Colon (tissue), 2 donors: Measurements from ENCODE around the gene IRF3.

Source experiments
- FAIRE-seq: peaks from 2 replicates; lab custom pipeline; 2012; peaks lifted over from hg19 to GRCh38; lab: Jason Lieb, UNC
- donor health status: control.
- donor health status: control.

The IRF3 gene

DNA sequence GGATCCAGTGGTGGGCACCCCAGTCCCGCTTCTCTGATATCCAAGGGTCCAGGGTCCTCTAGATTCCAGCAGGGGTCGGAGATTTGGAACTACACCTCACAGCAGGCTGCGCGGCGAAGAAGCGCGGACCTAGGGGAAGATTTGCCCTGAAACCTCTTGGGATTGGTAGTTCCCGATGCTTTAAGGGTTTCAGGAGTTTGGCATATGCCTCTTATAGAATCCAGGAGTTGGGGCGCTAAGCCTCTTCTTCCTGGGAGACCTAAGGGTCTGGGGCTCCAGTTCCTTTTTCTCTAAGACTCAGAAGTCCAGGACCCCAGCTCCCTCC lies 425 bp upstream of the IRF3 start:
- FAIRE-seq: no peak

DNA sequence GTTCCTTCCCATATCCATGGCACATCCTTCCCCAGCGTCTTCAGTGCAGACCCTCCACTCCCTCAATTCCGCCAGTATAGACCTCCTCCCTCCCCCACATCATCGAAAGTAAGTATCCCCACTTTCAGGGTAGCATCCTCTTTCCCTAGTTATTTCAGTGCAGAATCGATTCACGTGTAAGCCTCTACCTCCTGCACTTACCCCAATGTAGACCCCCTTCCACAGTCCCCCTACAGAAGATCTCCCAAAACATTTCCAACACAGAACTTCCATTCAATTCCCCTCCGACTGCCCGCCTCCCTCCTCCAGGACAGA lies 664 bp downstream of the IRF3 start:
- no peak for FAIRE-seq

DNA sequence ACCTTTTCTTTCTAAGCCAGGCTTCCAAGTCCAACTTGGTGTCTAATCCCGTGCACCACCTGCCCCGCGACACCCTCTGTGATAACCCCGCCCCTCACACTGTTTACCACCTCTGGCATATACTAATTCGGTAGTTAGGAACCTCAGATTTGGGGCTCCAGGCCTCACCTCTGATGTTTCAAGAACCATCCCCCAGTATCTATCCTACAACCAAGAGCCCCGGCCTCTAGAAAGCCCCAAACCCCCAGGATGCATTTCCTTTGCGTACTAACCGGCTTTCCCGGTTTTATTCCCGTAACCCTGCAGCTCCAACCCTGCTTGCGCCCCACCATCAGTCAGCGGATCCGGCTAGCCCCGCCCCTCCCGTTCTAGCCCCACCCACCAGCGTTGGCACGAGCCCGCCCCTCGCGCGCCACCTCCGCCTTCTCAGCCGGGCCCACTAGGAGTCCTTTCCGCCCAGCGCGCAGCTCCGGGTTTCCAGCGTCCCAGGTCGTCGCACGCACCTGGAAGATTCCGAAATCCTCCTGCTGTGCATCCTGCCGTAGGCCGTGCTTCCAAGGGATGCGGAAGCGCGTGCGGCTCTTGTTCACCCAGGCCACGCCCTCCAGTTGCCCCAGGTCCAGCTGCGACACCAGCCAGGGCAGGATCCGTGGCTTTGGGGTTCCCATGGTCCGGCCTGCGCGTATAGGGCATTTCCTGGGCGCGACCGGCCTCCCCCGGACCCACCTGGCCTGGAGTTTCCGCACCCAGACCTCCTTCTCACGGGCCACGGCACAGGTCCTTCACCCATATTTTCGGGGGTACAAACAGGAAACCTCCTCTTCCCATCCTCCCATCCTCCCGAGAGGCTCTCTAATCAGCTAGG lies 1.3 kb downstream of the IRF3 start:
- no peak for FAIRE-seq

DNA sequence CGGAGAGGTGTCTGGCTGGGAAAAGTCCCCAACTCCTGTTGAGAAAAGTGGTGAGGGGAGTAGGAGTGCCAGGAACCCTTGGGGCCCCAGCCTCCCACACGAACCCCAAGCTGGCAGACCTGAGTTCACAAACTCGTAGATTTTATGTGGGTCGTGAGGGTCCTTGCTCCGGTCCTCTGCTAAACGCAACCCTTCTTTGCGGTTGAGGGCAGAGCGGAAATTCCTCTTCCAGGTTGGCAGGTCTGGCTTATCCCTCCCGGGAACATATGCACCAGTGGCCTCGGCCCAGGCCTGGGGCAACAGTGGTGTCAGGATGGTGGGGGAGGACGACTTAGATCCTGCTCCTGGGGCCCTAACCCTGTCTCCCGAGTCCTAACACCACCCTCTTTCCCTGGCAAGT lies 2.4 kb downstream of the IRF3 start:
- FAIRE-seq: no peak

DNA sequence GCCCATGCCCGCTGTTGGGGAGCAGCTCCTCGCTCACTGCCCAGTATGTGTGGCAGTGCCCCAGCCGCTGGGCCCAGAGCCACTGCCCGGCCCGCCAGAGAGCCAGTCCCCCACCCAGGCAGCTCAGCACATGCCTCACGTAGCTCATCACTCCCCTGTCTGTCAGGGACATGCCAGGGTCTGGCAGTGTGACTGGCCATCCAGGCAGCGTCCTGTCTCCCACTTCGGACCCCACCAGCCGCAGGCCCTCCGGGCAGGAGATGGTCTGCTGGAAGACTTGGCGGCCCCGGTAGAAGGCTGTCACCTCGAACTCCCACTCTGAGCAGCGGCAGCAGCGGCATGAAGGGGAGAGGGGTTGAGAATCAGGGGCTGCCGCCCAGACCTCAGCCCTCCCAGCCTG lies 3.6 kb downstream of the IRF3 start:
- FAIRE-seq: no peak

DNA sequence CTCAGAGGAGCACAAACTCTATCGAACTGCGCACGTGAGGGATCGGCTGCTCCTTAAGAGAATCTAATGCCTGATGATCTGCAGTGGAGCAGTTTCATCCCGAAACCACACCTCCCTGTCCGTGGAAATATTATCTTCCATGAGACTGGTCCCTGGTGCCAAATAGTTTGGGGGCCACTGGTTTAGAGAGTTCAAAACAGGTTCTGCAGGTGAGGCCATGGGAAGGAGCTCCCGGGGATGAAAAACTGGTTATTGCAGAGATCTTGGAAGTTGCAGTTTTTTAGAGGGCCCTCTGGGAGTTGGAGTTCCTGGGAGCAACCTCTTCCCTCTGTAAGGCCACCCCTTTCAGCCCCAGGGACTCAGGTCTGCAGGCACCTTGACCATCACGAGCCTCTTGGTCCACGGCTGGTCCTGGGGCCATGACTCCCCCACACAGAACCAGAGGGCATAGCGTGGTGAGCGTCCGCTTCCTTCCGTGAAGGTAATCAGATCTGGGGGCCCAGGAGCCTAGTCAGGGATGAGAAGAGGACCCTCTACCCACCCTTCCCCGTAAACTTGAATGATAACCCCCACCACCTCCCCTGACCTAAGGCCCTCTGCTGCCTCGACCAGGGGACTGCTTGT lies 5.2 kb downstream of the IRF3 start:
- no peak for FAIRE-seq

DNA sequence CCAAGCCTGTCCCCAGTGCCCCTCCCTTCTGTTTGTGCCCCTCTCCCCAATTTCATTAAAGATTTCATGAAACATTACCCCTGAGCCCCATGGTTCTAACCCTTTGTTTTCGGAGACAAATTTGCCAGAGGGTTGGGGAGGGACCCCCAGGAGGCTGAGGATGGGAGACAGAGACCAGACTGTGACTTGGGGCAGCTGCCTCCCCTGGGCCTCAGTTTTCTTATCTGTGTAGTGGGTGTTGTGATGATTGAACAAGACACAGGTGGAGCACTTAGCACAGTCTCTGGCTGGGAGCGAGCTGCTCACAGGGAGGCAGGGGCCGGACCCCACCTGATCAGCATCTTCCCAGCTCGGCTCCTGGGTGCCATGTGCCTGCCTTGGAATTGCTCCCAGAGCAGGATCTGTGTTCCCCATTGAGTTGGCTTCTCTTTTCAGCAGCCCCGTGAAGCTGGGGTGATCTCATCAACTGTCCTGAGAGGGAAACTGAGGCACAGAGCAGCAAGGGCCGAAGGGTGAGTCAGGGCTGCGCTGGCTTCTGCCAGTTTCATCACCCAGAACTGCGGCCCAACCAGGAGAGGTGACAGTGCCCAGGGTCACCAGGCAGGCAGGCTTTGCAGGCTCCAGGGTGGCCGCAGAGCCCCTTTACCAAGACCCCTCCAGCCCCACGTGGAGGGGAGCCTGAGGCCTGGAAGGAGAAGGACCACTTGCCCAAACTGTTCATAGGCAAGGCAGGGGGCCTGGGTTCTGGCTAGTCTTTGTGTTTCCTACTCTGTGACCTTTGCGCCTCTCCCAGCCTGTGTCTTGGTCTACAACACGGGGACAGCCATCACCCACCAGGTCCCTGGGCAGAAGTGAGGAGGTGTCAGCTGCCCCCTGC lies 6.9 kb downstream of the IRF3 start:
- FAIRE-seq: no peak

DNA sequence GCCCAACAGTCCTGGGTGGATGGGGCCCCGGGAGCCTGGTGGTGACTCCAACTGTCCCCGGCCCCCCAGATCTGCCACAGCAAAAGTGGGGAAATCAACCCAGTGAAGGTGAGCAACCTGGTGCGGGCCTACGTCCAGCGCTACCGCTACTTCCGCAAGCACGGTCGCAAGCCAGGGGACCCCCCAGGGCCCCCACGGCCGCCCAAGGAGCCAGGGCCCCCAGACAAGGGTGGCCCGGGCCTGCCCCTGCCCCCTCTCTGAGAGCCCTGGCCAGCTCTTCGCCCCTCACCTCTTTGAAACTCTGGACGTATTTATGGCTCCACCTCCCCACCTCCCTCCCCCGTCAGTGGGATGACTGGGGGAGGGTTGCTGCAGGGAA lies 7.5 kb downstream of the IRF3 start:
- no peak for FAIRE-seq

DNA sequence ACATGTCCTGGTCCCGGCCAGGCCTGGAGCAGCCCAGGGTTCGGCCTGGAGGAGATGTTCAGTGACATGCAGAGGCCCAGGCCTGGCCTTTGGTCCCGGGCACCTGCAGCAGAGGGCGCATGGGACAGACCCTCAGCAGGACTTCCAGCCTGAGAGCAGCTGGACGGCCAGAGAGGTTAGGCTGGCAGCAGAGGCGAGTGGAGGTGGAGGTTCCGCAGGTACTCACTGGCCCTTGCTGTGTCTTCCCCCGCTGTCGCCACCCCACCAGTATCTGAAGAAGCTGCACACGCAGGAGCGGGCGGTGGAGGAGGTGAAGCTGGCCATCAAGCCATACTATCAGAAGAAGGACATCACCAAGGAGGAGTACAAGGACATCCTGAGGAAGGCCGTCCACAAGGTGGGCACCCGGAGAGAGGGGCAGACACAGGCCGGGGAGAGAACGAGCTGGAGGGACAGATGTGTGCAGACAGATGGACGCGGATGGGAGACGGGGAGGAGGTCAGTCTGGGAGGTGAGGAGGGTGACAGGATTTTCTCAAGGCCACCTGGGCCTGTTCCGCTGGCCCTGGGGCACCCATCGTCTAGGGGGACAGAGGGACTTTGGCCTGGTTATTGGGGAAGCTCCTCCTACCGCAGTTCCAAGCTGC lies 8.0 kb downstream of the IRF3 start:
- no peak for FAIRE-seq

DNA sequence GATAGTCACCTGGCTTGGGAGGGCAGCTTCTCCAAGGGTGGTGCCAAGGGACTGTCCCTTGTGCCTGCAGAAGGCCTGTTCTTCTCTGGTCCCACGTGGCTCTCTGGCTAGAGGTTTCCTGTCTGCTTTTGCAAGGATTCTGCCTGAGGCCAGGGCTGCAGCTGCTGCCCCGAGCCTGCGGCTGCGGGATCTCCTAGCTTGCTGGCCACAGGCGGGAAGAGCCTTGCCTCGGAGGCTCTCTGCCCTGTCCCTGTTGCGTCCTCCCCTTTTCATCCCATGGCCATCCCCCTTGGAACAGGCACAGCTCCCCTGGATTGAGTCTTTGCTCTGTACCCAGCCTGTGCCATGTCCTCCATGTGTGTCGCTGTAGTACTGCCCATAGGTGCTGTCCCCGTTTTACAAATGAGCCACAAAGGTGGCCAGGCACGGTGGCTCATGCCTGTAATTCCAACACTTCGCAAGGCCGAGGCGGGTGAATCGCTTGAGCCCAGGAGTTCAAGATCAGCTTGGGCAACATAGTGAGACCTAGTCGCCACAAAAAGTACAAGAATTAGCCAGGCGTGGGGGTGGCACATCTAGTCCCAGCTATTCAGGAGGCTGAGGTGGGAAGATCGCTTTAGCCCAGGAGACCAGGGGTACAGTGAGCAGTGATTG lies 9.1 kb downstream of the IRF3 start:
- FAIRE-seq: no peak

DNA sequence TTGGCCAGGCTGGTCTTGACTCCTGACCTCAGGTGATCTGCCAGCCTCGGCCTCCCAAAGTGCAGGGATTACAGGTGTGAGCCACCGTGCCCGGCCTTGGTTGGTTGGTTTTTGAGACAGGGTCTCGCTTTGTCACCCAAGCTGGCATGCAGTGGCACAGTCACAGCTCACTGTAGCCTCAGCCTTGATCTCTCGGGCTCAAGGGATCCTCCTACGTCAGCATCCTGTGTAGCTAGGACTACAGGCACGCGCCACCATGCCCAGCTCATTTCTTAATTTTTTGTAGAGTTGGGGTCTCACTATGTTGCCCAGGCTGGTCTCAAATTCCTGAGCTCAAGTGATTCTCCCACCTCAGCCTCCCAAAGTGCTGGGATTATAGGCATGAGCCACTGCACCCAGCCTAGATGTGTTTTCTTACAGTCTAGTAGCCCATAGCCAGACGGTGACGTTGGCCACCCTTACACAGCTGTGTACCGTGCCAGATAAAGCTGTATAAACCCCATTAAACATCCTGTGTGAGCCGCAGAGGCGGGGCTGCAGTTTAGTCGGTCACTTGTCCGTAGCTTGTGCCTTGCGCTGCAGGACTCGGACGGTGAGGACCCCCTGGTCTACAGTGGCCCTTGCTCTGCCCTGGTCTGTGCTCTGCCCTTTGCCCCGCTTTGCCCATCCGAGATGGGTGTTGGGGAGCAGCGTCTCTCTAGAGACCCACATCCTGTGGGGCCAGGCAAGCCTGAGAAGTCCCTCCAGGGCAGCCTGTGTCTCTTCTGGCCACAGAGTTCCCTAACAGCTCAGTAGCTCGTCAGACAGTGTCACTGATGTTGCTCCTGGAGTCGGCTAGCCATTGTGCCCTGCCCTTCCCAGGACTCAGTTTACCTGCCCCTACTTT lies 9.8 kb downstream of the IRF3 start:
- no peak for FAIRE-seq

DNA sequence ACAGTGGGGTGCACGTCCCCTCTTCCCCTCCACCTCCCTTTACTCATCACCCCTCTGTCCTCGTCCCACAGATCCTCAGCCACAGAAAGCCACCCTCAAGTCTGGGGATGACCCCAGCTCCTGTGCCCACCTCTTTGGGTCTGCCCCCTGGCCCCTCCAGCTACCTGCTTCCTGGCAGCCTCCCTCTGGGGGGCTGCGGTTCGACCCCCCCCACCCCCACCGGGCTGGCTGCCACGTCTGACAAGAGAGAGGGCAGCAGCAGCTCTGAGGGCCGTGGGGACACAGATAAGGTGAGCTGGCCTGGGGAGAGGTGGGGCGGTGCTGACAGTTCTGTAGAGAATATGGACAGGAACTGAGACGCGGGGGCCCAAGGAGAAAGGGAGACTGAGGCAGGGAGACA lies 11.1 kb downstream of the IRF3 start:
- FAIRE-seq: no peak

DNA sequence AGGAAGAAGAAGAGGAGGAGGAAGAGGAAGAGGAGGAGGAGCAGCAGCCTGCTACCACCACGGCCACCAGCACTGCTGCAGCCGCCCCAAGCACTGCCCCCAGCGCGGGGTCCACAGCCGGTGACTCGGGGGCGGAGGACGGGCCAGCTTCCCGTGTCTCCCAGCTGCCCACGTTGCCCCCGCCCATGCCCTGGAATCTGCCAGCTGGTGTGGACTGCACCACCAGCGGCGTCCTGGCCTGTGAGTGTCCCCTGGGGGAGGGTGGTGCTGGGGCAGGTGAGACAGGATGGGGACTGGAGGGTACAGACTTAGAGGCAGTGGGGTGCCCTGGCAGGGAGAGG lies 12.2 kb downstream of the IRF3 start:
- no peak for FAIRE-seq

DNA sequence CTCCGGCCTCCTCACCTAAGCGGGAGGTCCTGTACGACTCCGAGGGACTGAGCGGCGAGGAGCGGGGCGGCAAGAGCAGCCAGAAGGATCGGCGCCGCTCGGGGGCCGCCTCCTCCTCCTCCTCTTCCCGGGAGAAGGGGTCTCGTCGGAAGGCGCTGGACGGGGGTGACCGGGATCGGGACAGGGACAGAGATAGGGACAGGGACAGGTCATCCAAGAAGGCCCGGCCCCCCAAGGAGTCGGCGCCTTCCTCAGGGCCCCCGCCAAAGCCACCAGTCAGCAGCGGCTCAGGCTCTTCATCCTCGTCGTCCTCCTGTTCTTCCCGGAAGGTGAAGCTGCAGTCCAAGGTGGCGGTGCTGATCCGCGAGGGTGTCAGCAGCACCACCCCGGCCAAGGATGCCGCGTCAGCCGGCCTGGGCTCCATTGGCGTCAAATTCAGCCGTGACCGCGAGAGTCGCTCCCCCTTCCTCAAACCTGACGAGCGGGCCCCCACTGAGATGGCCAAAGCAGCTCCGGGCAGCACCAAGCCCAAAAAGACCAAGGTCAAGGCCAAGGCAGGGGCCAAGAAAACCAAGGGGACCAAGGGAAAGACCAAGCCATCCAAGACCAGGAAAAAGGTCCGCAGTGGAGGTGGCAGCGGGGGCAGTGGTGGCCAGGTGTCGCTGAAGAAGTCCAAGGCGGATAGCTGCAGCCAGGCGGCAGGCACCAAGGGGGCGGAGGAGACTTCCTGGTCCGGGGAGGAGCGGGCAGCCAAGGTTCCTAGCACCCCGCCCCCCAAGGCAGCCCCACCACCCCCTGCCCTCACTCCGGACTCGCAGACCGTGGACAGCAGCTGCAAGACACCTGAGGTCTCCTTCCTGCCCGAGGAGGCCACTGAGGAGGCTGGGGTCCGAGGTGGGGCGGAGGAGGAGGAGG lies 12.8 kb downstream of the IRF3 start:
- FAIRE-seq: no peak

DNA sequence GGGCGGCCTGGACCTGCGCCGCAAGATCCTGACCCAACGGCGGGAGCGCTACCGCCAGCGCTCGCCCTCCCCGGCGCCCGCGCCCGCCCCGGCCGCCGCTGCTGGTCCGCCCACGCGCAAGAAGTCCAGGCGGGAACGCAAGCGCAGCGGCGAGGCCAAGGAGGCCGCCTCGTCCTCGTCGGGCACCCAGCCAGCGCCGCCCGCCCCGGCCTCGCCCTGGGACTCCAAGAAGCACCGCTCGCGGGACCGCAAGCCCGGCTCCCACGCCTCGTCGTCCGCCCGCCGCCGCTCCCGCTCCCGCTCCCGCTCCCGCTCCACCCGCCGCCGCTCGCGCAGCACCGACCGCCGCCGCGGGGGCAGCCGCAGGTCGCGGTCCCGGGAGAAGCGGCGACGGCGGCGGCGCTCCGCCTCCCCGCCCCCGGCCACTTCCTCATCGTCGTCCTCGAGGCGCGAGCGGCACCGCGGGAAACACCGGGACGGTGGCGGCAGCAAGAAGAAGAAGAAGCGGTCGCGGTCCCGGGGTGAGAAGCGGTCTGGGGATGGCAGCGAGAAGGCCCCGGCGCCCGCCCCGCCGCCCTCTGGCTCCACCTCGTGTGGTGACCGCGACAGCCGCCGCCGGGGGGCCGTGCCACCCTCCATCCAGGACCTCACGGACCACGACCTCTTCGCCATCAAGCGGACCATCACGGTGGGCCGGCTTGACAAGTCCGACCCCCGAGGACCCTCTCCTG lies 13.7 kb downstream of the IRF3 start:
- FAIRE-seq: no peak

DNA sequence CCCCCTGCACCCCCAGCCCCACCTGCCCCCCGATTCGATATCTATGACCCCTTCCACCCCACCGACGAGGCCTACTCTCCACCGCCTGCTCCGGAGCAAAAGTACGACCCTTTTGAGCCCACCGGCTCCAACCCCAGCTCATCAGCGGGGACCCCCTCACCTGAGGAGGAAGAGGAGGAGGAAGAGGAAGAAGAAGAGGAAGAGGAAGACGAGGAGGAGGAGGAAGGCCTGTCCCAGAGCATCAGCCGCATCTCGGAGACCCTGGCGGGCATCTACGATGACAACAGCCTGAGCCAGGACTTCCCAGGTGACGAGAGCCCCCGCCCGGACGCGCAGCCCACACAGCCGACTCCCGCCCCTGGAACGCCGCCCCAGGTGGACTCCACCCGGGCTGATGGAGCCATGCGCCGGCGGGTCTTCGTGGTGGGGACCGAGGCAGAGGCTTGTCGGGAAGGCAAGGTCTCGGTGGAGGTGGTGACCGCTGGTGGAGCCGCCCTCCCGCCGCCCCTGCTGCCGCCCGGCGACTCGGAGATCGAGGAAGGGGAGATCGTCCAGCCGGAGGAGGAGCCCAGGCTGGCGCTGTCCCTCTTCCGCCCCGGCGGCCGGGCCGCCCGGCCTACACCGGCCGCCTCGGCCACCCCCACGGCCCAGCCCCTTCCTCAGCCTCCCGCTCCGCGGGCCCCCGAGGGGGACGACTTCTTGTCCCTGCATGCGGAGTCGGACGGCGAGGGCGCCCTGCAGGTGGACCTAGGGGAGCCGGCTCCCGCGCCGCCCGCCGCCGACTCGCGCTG lies 14.4 kb downstream of the IRF3 start:
- no peak for FAIRE-seq

DNA sequence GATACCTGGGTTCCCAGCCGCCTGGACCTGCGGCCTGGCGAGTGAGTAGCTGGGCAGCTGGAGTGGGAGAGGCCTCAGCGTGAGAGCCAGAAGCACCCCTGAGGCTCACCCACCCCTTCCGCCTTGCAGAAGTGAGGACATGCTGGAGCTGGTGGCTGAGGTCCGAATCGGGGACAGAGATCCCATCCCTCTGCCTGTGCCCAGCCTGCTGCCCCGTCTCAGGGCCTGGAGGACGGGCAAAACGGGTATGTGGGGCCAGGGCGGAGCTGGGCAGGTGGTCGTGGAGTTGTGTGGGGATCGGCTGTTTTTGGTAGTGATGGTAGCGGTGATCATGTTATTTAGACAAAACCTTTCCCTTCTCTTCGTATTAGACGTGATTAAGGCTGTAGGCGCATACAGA lies 19.1 kb downstream of the IRF3 start:
- FAIRE-seq: no peak

DNA sequence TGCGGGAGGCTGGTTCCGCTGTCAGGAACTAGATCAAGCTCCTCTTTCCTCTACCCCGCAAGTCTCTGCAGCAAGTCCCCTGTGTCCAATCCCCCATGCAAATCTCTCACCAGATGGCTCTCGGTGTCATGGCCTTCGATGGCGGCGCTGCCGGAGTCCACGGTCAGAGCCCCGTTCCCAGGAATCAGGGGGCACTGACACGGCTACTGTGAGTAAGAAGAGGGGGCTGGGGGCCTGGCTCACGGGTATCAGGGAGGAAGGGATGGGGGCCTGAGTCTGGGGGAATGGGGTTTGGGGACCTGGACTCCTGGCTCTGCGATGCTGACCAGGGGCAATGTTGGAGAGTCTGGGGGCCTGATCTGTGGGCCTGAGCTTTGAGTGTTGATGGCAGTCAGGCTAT lies 19.7 kb downstream of the IRF3 start:
- no peak for FAIRE-seq

DNA sequence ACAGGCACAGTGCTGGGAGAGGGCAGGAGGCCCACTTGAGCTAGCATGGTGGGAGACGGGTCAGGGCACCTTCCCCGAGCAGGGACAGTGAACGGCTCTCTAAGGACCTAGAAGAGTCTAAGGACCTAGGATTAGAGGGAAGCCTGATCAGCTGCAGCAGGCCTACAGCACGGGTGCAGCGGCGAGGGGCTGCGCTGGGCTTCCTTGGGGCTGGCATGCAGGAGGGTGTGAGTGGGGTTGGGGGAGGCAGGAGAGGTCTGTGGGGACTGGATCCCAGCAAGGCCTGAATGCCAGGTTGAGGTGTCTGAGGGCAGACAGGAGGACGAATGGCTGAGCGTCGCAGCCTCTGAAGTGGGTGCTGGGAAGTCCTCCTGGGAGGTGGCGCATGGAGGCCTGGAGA lies 20.1 kb downstream of the IRF3 start:
- no peak for FAIRE-seq
